NCI-H1092 treated with DMSO at 0.1 percent for 48 hours (cell line): ENCODE results near the gene SPTSSA.
A peak's percentile ranks its signal among the peaks of the same experiment; 100 is the strongest.
"Not testable (repeated sequence)": the region's sequence is repeated elsewhere in the genome, so short reads cannot be mapped to it uniquely, and the experiment has no call there.

Experiments
- DNase-seq: peaks from one replicate; lab custom pipeline; 2025; lab: John Stamatoyannopoulos, UW

The SPTSSA gene

DNA sequence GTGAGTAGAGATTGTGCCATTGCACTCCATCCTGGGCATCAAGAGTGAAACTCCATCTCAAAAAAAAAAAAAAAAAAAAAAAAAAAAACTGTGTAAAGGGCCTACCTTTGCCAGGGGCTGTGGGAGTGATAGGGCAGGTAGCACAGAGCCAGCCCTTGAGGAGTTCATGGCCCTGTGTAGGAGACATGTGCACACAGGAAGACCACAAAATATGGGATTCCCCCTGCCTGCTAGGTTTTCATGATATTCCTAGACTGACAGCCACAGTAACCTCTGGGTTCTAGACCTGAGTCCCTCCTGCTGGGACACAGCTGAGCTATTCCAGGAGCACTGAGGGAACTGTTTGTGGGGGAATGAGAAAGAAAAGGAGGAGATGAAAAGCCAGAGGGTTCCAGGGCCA, 8.3 kb upstream of the SPTSSA start:
- DNase-seq = no peak

DNA sequence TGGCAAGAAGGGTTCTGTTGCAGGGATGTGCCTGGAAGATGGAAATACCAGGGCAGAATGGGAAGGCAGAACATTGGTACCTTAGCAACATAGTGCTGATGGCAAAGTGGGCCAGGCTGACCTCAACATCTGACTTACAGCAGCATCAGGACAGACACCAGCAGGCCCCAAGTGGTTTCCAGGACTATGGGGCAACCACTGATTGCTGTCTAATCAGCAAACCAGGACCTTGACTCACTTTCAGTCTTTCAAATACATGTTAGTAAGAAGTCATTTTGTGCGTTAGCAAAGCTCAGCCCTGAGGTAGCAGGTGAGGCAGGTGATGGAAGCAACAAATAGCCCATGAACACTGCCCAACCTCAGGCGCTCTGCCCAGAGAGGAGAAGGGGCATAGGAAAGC, 4.7 kb upstream of the SPTSSA start:
- DNase-seq = no peak

DNA sequence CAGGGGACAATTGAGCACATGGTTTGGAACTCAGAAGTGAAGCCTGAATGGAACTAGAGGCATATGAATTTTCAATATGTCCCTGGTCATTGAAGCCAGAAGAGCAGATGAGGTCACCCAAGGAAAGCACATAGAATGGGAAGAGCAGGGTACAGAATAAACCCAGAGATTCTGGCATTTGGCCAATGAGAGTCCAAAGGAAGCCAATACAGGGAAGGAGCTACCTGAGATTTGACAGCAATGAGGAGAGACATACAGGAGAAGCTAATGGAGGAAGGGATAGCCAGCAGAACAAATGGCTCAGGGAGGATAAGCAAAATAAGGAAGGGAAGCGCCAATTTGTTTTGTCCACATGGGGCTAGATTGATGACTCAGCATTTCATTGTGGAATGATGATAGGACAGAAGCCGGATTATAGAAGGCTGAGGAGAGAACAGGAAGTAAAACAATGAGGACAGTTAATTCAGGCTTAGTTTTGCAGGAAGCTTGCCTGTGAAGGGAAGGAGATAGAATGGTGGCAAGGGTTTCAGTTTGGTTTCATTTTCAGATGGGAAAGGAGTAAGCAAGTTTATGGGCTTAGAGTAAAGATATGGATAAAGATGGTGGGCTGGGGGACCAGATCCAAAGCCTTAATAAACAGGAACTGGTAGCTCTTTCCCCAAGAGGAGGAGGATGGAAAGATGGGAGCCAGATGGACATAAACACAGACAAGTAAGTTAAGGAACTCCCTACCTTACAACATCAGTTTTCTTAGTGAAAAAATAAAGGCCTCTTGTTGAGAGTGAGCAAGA, 3.2 kb upstream of the SPTSSA start:
- DNase-seq = no peak

GRCh38 chr14:34463598-34463961, 1.5 kb upstream of the SPTSSA start:
- no peak for DNase-seq

GRCh38 chr14:34461334-34462131, 507 bp downstream of the SPTSSA start:
- DNase-seq = peak; percentile 38

GRCh38 chr14:34460841-34461240, 1.2 kb downstream of the SPTSSA start:
- DNase-seq = no peak

DNA sequence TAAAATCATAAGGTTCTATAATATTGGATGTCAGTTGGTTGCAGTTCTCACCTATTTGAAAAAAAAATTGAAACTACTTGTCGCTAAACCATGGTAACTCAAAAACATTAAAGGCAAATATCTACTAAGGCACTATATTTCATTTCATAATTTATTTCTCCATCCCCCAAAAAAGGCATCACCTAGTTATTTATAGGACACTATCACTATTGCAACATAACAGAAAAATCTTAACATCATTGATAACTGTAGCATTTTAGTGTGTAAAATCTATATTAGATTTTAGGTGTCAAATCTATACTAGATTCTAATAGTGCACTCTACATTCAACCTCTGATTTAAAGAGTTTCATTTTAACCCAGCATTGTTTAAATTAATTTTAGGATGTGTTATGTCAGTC, 1.7 kb downstream of the SPTSSA start:
- DNase-seq = no peak

DNA sequence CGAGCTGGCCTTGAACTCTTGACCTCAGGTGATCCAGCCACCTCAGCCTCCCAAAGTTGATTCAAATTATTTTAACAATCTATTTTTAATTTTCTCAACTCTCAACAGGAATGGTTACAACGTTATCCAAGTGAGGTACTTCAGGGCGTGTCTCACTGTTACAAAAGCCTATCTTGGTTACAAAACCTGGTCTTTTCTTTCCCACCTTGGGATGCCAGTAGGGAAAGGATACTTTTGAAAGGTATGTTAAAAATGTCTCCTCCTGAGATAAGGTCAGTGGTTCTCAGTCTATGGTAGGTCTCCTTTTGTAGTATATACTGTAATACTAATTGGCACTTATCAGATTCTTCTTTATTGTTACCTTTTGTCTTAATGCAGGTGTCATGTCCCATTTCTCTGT, 4.9 kb downstream of the SPTSSA start:
- no peak for DNase-seq

DNA sequence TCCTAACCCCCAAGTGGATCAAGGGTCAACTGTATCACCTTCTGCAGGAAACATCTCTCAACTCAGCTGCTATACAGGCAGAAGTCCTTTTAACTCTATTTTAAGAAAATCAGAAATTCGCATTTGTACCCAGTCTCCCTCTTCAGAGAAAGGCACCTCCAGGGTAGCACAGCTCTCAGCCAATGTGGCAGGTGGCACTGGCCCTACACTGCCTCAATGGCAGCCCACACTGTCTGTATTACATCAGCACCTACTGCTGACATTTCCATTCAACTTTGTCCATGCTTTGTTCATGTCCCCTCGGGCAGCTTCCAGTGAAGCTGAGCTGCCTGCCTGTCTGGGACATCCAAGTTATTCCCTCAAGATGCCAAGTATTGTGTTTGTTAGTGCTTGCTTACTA, 8.8 kb downstream of the SPTSSA start:
- DNase-seq = peak; percentile 20

- no peak for DNase-seq
Observed at GRCh38 chr14:34452258-34452822, 9.7 kb downstream of the SPTSSA start.

DNA sequence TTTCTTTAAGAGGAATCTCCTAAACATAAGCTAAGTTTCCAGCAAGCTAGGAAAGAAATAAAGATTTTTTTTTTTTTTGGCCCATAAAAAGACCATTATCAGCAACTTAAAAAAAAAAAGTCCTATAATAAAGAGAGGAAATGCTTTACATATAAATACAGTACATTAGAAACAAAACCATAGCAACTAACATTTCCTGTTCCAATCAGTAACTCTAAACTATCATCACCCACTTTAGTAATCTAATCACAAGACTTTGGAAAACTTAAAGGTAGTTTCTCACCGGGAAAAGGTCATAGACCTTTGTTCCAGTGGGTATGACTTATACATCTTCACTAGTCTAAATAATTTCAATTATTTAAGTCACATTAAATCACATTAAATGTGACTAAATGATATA, 11.1 kb downstream of the SPTSSA start:
- no peak for DNase-seq

GRCh38 chr14:34450542-34450915, 11.5 kb downstream of the SPTSSA start:
- peak; percentile 94 for DNase-seq

DNA sequence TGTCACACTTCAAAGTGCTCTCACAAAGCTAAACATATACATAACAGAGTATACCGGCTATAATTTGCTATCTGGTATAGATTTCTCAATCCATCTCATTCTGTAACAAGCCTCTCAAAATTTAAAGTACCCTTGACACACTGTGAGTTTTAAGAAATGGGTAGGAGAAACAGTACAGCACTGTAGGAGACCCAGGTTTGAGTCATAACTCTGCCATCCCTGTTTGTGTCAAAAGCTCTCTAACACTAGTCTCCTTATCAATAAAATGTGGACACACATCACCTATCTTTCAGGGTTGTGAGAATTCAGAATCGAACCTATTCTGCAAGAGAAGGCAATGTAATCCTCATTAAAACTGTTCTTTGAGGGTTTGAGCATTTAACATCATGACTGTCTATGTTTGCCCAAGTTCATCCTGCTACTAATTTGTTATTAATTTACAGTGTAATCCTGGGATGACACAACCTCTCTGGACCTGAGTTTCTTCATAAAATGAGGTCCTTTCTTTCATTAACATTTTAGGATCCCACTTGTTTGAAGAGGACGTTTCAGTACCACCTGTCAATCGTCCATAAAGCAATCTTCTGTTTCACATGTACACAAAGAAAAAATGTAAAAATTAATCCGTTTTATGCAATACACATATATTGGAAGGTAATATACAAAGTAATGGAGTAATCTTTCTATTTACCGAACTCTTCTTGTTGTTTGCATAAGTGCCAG, 12.1 kb downstream of the SPTSSA start:
- no peak for DNase-seq

DNA sequence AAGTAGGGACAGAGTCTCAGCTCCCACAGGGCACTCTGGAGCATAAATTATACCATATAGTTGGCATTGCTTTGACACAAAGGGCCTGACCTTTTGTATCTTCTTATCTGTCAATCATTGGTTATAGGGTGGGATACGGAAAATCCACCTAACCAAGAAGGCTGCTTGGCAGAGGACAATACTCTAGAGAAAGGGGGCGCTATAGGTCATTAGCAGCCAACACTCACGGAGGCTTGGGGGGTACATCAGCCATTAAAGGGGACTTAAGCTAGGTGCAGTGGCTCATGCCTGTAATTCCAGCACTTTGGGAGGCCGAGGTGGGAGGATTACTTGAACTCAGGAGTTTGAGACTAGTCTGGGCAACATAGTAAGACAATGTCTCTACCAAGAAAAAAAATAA, 22.9 kb downstream of the SPTSSA start:
- no peak for DNase-seq

GRCh38 chr14:34438438-34438837, 23.6 kb downstream of the SPTSSA start:
- no peak for DNase-seq

GRCh38 chr14:34437729-34438080, 24.3 kb downstream of the SPTSSA start:
- no peak for DNase-seq

DNA sequence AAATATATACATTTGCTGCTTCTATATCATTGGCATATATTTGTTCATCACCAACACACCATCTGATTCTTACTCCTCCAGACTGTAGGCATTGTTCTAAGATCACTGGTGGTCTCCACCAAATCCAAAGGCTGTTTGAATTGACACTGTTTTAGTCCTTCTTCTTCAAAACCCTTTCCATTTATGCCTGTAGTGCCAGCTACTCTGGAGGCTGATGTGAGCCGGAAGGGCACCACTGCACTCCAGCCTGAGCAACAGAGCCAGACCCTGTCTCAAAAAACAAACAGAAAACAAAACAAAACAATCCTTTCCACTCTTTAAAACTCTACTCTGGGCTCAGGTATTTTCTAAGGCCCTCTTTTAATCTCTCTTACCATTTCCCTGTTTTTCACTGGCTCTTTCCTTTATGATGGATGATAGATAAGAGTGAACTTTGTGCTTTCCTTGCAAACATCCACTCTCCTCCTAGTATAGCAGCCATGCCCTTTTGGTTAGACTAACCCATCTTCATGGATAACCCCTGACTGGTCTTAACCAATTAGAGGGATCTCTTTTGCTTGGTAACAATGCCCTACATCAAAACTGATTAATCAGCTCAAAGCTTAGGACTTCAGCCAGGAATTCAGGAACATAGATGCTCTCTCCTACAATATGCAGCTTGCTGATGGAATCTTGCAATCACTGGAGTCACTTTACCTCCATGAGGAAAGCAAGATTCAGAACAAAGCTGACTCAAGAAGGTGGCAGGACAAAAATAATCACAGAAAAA, 24.9 kb downstream of the SPTSSA start:
- DNase-seq = no peak

GRCh38 chr14:34436118-34436905, 25.7 kb downstream of the SPTSSA start:
- DNase-seq = no peak

DNA sequence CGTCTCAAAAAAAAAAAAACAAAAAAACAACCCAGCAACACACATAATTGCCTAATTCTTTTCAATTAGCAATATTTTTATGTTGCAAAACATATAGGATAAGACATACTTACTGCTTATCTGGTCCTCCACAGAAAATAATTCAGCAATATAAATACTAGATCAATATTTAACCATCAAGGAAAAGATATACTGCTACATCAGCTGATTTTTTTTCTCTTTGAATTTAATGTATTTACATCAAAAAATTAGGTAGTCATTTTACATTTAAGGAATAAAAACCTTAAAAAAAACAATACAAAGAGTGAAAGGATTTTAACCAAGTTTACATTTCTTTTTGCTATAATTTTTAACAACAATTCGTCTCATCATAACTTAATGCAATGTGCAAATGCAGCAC, 28.1 kb downstream of the SPTSSA start:
- DNase-seq = no peak

DNA sequence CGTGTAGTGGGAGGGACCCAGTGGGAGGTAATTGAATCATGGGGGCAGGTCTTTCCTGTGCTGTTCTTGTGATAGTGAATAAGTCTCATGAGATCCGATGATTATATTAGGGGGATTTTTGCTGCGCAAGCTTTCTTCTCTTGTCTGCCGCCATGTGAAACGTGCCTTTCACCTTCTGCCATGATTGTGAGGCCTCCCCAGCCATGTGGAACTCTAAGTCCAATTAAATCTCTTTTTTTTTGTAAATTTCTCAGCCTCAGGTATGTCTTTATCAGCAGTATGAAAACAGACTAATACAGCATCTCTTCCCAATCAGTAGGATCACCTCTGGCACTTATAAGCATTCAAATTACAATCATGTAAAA, 34.0 kb downstream of the SPTSSA start:
- not testable (repeated sequence) for DNase-seq
